HepG2 (cell line): ENCODE results near the gene MAP2K5. TPM values are rescaled to one million over a fixed set of nuclear protein-coding genes. Genes with fewer than 3 reads are reported as not detected.

Source experiments
- ATAC-seq: fragments of 200-7000 bp; cut with Tn5 transposase; 3 replicates; pipeline ENCODE4 v1.9.1; 2020; ENCODE audit warnings: mild to moderate bottlenecking, moderate library complexity
- BruUV-seq: library from RNA; stranded (reverse); fragments of 400-500 nt; replicated peaks from 2 replicates; lab custom pipeline; 2021; lab: Mats Ljungman, UMichigan
- CTCF ChIA-PET: fragments of 300-600 bp; formaldehyde crosslinking; extraction: SDS; loops from one replicate; lab custom pipeline; 2021; ENCODE audit warnings: low total read pairs, inconsistent platforms, low intra/inter-chr PET ratio; lab: Yijun Ruan, JAX
- POLR2A ChIA-PET: fragments of 350-600 bp; sonication (Branson Sonifier 250); formaldehyde crosslinking; loops from one replicate; lab custom pipeline; 2020; ENCODE audit warnings: antibody characterized with exemption, inconsistent platforms; lab: Yijun Ruan, JAX
- DNase-seq: peaks from one replicate; pipeline ENCODE4 v3.0.0-alpha.2; 2015; ENCODE audit warnings: low spot score
- FAIRE-seq: peaks from 3 replicates; lab custom pipeline; 2011; peaks lifted over from hg19 to GRCh38; lab: Jason Lieb, UNC
- H2AFZ ChIP-seq: one replicate; pipeline ENCODE4 v1.6.1; 2011; ENCODE audit warnings: low read length, inconsistent platforms
- H3K27ac ChIP-seq: fragments of 300-600 bp; 3 replicates; pipeline ENCODE4 v1.8.0; 2011; ENCODE audit warnings: mixed run types, mild to moderate bottlenecking, mixed read lengths, low read length, inconsistent platforms; ENCODE audit not compliant: insufficient read depth; ENCODE audit errors: extremely low read length
- H3K27me3 ChIP-seq, 2 experiments: fragments of 200-600 bp in 1 of 2; 2 replicates in 1 of 2; 3 replicates in 1 of 2; pipeline versions ENCODE4 v1.6.0 to v1.8.0; 2011; ENCODE audit warnings: low read length in 2 of 2, mild to moderate bottlenecking in 2 of 2, moderate library complexity in 2 of 2, inconsistent platforms in 1 of 2; ENCODE audit not compliant: insufficient read depth in 2 of 2, control insufficient read depth in 1 of 2
- H3K36me3 ChIP-seq, 2 experiments: fragments of 200-600 bp in 1 of 2; replicated peaks in 1 of 2; 2 replicates in 1 of 2; 3 replicates in 1 of 2; pipeline versions ENCODE4 v1.5.1 to v1.8.0; 2011; ENCODE audit warnings: low read length in 2 of 2, inconsistent platforms in 1 of 2; ENCODE audit not compliant: insufficient read depth in 2 of 2, control insufficient read depth in 1 of 2
- H3K4me1 ChIP-seq: 2 replicates; pipeline ENCODE4 v1.5.1; 2012; ENCODE audit warnings: low read length, inconsistent platforms; ENCODE audit not compliant: insufficient read depth
- H3K4me2 ChIP-seq: 2 replicates; pipeline ENCODE4 v1.6.0; 2011; ENCODE audit warnings: low read depth, low read length, inconsistent platforms
- H3K4me3 ChIP-seq, 3 experiments: fragments of 200-600 bp in 1 of 3; sonication (generic), shearing (Covaris generic) in 1 of 3; replicated peaks in 1 of 3; 2 replicates each; pipeline ENCODE4 v1.5.1; 2011 to 2016; ENCODE audit warnings: low read length in 3 of 3, inconsistent platforms in 2 of 3, low read depth in 2 of 3, mild to moderate bottlenecking in 2 of 3, control low read depth in 1 of 3, mixed read lengths in 1 of 3; ENCODE audit not compliant: insufficient read depth in 1 of 3
- H3K79me2 ChIP-seq: one replicate; pipeline ENCODE4 v1.6.1; 2011; ENCODE audit warnings: low read length, inconsistent platforms; ENCODE audit not compliant: insufficient read depth
- H3K9ac ChIP-seq: 2 replicates; pipeline ENCODE4 v1.6.0; 2011; ENCODE audit warnings: mild to moderate bottlenecking, low read depth, low read length, inconsistent platforms; ENCODE audit not compliant: insufficient read depth
- H3K9me3 ChIP-seq: 2 replicates; pipeline ENCODE4 v1.5.1; 2012; ENCODE audit warnings: mild to moderate bottlenecking, low read length
- H4K20me1 ChIP-seq: 2 replicates; pipeline ENCODE4 v1.6.0; 2011; ENCODE audit warnings: inconsistent platforms, mild to moderate bottlenecking, low read length, moderate library complexity; ENCODE audit not compliant: insufficient read depth
- EP300 ChIP-seq, 3 experiments: sonication (generic) in 1 of 3; formaldehyde crosslinking in 1 of 3; IDR thresholded peaks; 2 replicates each; pipeline versions ENCODE4 v1.5.1 to v1.6.1; 2011 to 2020; ENCODE audit warnings: low read depth in 2 of 3, low read length in 2 of 3, borderline replicate concordance in 1 of 3, improper control_type of control experiment in 1 of 3, mild to moderate bottlenecking in 1 of 3, missing genetic modification reagents in 1 of 3, moderate library complexity in 1 of 3
- FLYWCH1 ChIP-seq: sonication (generic); formaldehyde crosslinking; IDR thresholded peaks from 2 replicates; pipeline ENCODE4 v1.8.1; 2023; ENCODE audit warnings: mild to moderate bottlenecking, missing genetic modification reagents
- FOSL1 ChIP-seq: sonication (generic); formaldehyde crosslinking; IDR thresholded peaks from 2 replicates; pipeline ENCODE4 v1.9.0; 2021; ENCODE audit warnings: missing genetic modification reagents, borderline replicate concordance
- FOXP1 ChIP-seq, 2 experiments: fragments of 450-650 bp in 1 of 2; IDR thresholded peaks; 2 replicates each; pipeline ENCODE4 v1.6.1; 2017 to 2018; ENCODE audit warnings: antibody characterized with exemption in 1 of 2
- GATA4 ChIP-seq: sonication (generic); IDR thresholded peaks from 2 replicates; pipeline ENCODE4 v1.6.1; 2016; ENCODE audit warnings: antibody characterized with exemption, low read depth, borderline replicate concordance
- KAT7 ChIP-seq: IDR thresholded peaks from 2 replicates; pipeline ENCODE4 v1.6.1; 2018; ENCODE audit warnings: borderline replicate concordance, missing compliant biosample characterization
- MED1 ChIP-seq: sonication (generic); formaldehyde crosslinking; IDR thresholded peaks from 2 replicates; pipeline ENCODE4 v1.4.0; 2020; ENCODE audit warnings: missing genetic modification reagents
- RFX3 ChIP-seq: IDR thresholded peaks from 2 replicates; pipeline ENCODE4 v1.6.1; 2016; ENCODE audit warnings: missing biosample characterization, missing genetic modification reagents
- SIX1 ChIP-seq: sonication (generic); formaldehyde crosslinking; IDR thresholded peaks from 2 replicates; pipeline ENCODE4 v1.4.0; 2020; ENCODE audit warnings: missing genetic modification reagents, borderline replicate concordance
- SRSF4 ChIP-seq: fragments of 200-400 bp; formaldehyde crosslinking; IDR thresholded peaks from one replicate; pipeline ENCODE4 v1.6.1; 2018; ENCODE audit warnings: mild to moderate bottlenecking, low read depth, low read length, moderate library complexity; ENCODE audit not compliant: poor library complexity, severe bottlenecking
- ZNF101 ChIP-seq: sonication (generic); formaldehyde crosslinking; IDR thresholded peaks from 2 replicates; pipeline ENCODE4 v1.4.0; 2020; ENCODE audit warnings: mild to moderate bottlenecking, low read depth, missing genetic modification reagents, borderline replicate concordance
- ZNF160 ChIP-seq: sonication (generic); formaldehyde crosslinking; IDR thresholded peaks from 2 replicates; pipeline ENCODE4 v1.8.0; 2022; ENCODE audit warnings: mild to moderate bottlenecking, inconsistent platforms, missing genetic modification reagents
- ZNF260 ChIP-seq: sonication (generic); formaldehyde crosslinking; IDR thresholded peaks from 2 replicates; pipeline ENCODE4 v1.4.0; 2020; ENCODE audit warnings: missing genetic modification reagents, low read depth, mild to moderate bottlenecking, borderline replicate concordance
- WGBS: methylation state at CpG from one replicate; pipeline ENCODE4 v1.1.6; 2017; ENCODE audit warnings: low lambda C conversion rate; 5-methylcytosine and 5-hydroxymethylcytosine counted together
- in situ Hi-C: cut with HindIII; loops from 2 replicates; pipeline ENCODE4 v1.10.0; 2017; ENCODE audit warnings: low pct_unique_long_range_greater_than_20kb; ENCODE audit not compliant: extremely low pct_ligation_motif_present
- intact Hi-C: fragments of 100-400 bp; cut with micrococcal nuclease; formaldehyde crosslinking; loops from one replicate; pipeline ENCODE4 v1.10.0; 2022; ENCODE audit not compliant: unreplicated experiment
- polyA plus RNA-seq, 8 experiments: library from polyadenylated mRNA; depleted of rRNA in 3 of 8; stranded (reverse) in 7 of 8; unstranded in 1 of 8; fragments of >200 nt; fragmentation: Illumina TruSeq in 4 of 8; extraction: Trizol in 4 of 8; gene quantifications; 2 replicates each; pipeline versions ENCODE4 v1.2.1 to v1.2.3, GENCODE V29; 2011 to 2016; ENCODE audit warnings: low read depth in 4 of 8, missing spikeins in 1 of 8, mixed read lengths in 1 of 8; ENCODE audit not compliant: insufficient read depth in 1 of 8
- total RNA-seq, 5 experiments: library from RNA; depleted of rRNA; stranded (reverse); fragments of >200 nt; fragmentation: Illumina TruSeq; extraction: Trizol; gene quantifications; 2 replicates each; pipeline ENCODE4 v1.2.3, GENCODE V29; 2016; ENCODE audit warnings: low read depth in 1 of 5
- TF ChIP-seq, protein P1 (sequence below): sonication (generic); formaldehyde crosslinking; IDR thresholded peaks from 2 replicates; pipeline ENCODE4 v1.9.0; 2021; ENCODE audit warnings: missing genetic modification reagents, mild to moderate bottlenecking, borderline replicate concordance
- TF ChIP-seq, protein P2 (sequence below): sonication (generic); formaldehyde crosslinking; IDR thresholded peaks from 2 replicates; pipeline ENCODE4 v1.5.0; 2020; ENCODE audit warnings: mild to moderate bottlenecking, missing genetic modification reagents, moderate library complexity

The MAP2K5 gene
- total and polyA plus RNA-seq, 2 of the 13 experiments (the other 11 are each of a cell fraction or from before 2014, with no cell fraction given), result 4.0 to 4.3 TPM

DNA sequence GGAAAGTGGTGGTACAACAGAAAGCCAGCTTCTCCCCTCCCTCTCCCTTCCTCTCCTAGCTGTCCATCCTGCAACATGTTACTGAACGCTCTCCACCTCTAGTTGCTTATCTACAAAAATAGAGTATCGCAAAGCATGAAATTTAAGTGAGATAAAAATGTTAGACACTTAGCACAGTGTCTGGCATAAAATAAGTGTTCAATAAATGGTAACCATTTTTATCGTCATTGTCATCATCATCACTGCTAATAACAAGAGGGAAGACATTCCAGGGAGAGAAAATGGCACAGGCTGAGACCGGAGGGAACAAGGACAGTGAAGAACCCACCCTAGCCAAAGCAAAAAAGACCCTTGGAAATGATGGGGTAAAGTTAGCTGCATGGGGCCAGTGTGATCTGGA, 244.1 kb downstream of the MAP2K5 start:
- intact Hi-C loops, result no loop called here

DNA sequence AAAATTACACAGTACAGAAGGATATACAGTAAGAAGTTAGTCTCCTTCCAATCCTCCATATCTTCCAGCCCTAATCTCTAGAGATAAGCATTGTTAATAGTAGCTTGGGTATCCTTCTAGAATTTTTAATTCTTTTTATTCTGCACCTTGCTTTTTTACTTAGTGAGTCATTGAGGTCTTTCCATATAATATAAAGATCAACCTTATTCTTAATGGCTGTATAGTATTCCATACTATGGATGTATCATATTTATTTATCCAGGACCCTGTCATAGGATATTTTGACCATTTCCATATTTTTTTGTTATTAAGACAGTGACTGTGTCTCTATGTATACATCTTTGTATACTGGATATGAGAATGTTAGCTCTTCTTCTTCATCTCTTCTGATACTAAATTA, 246.5 kb downstream of the MAP2K5 start:
- intact Hi-C loops (no loop called here), in situ Hi-C loops (no loop called here)
- FAIRE-seq, result no peak
- ATAC-seq, result no peak
- H3K9me3 ChIP-seq, result no peaks in the 10 kb centered on the region
- H3K27ac ChIP-seq, result no peak overlapping the region
- CTCF ChIA-PET, result no interaction called here
- H3K9ac ChIP-seq, result no peak overlapping the region
- no peaks in the 10 kb centered on the region for H3K36me3 ChIP-seq
- TF ChIP-seq, protein P1, sequence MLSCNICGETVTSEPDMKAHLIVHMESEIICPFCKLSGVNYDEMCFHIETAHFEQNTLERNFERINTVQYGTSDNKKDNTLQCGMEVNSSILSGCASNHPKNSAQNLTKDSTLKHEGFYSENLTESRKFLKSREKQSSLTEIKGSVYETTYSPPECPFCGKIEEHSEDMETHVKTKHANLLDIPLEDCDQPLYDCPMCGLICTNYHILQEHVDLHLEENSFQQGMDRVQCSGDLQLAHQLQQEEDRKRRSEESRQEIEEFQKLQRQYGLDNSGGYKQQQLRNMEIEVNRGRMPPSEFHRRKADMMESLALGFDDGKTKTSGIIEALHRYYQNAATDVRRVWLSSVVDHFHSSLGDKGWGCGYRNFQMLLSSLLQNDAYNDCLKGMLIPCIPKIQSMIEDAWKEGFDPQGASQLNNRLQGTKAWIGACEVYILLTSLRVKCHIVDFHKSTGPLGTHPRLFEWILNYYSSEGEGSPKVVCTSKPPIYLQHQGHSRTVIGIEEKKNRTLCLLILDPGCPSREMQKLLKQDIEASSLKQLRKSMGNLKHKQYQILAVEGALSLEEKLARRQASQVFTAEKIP (CRISPR knock-in tag), result no peak
- TF ChIP-seq GATA4, result no peak
- no peak for TF ChIP-seq SRSF4
- no peak for TF ChIP-seq FOSL1 (CRISPR knock-in tag)
- no peak for TF ChIP-seq KAT7 (CRISPR knock-in tag)
- TF ChIP-seq ZNF160 (CRISPR knock-in tag), result no peak
- TF ChIP-seq RFX3 (CRISPR knock-in tag), result no peak
- no peak for TF ChIP-seq ZNF260
- no peak for TF ChIP-seq FLYWCH1
- TF ChIP-seq MED1 (CRISPR knock-in tag), result no peak
- H3K4me1 ChIP-seq, result peaks cover 7% of the 10 kb centered on the region; the same call in 1 of the 2 replicates
- POLR2A ChIA-PET, result no interaction called here
- no peak for DNase-seq
- H3K79me2 ChIP-seq, result no peaks in the 10 kb centered on the region
- H3K27me3 ChIP-seq, result no peaks in the 10 kb centered on the region
- no peak overlapping the region for H2AFZ ChIP-seq
- no peaks in the 10 kb centered on the region for H4K20me1 ChIP-seq
- H3K4me2 ChIP-seq, result no peak overlapping the region
- H3K4me3 ChIP-seq, result no peak overlapping the region
- BruUV-seq, result no TSS peak

More for the DNA sequence above, 244.1 kb downstream of the MAP2K5 start:
- Histone ChIP-seq H3K4me3 (no peak overlapping the region), H2AFZ (no peak overlapping the region), H4K20me1 (no peaks in the 10 kb centered on the region), H3K27me3 (no peaks in the 10 kb centered on the region), H3K79me2 (no peaks in the 10 kb centered on the region), H3K9ac (no peak overlapping the region), H3K4me2 (no peak overlapping the region), H3K36me3 (no peaks in the 10 kb centered on the region; a peak in 2 of 5 replicates), H3K9me3 (no peaks in the 10 kb centered on the region), H3K4me1 (no peaks in the 10 kb centered on the region), H3K27ac (no peak overlapping the region)
- TF ChIP-seq SIX1 (CRISPR knock-in tag) (no peak), FOXP1 (IDR thresholded peaks at IDR 0.05) (no peak), FOXP1 (CRISPR knock-in tag; IDR thresholded peaks at IDR 0.05) (no peak), ZNF101 (CRISPR knock-in tag) (no peak), EP300 (IDR thresholded peaks at IDR 0.05; ENCODE audit: low read depth in 2 of 2, low read length in 2 of 2) (no peak), EP300 (CRISPR knock-in tag; IDR thresholded peaks at IDR 0.05; ENCODE audit: borderline replicate concordance) (no peak)
- TF ChIP-seq, protein P2, sequence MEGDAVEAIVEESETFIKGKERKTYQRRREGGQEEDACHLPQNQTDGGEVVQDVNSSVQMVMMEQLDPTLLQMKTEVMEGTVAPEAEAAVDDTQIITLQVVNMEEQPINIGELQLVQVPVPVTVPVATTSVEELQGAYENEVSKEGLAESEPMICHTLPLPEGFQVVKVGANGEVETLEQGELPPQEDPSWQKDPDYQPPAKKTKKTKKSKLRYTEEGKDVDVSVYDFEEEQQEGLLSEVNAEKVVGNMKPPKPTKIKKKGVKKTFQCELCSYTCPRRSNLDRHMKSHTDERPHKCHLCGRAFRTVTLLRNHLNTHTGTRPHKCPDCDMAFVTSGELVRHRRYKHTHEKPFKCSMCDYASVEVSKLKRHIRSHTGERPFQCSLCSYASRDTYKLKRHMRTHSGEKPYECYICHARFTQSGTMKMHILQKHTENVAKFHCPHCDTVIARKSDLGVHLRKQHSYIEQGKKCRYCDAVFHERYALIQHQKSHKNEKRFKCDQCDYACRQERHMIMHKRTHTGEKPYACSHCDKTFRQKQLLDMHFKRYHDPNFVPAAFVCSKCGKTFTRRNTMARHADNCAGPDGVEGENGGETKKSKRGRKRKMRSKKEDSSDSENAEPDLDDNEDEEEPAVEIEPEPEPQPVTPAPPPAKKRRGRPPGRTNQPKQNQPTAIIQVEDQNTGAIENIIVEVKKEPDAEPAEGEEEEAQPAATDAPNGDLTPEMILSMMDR, result no peak
- ATAC-seq, result no peak
- ChIA-PET POLR2A (no interaction called here), CTCF (no interaction called here)
- 97% methylated on average over 4 of the region's 4 CpGs for WGBS
- no peak for FAIRE-seq
- BruUV-seq, result no TSS peak
- DNase-seq, result no peak
- in situ Hi-C loops, result no loop called here
